ENCODE results near the gene UBL3. TPM values are rescaled to one million over a fixed set of nuclear protein-coding genes. Genes with fewer than 3 reads are reported as not detected.

The UBL3 gene
- total RNA-seq, 1 experiment from 2014 or later: 19.0 TPM

GRCh38 chr13:29740961-29741360, 109.5 kb downstream of the UBL3 start:
- no peak overlapping the region for H2AK5ac ChIP-seq (ENCODE audit: insufficient read length, low read length)
- H3K9ac ChIP-seq (ENCODE audit: extremely low read depth, insufficient read length, low read length): no peak overlapping the region
- no peak overlapping the region for H3T11ph ChIP-seq (ENCODE audit: low read length)
- H4K91ac ChIP-seq (ENCODE audit: insufficient read length, low read depth, low read length): no peak overlapping the region
- H4K5ac ChIP-seq (ENCODE audit: insufficient read length, low read depth, low read length): no peak overlapping the region
- no peak overlapping the region for H2BK15ac ChIP-seq (ENCODE audit: low read depth, low read length)
- Mint-ChIP-seq H3K27ac (no peak overlapping the region), H3K4me3 (no peak overlapping the region), H3K27me3 (ENCODE audit: low read depth) (peaks cover 2% of the 10 kb centered on the region), H3K9me3 (no peaks in the 10 kb centered on the region), H3K4me1 (peaks cover 0 to 4% of the 10 kb centered on the region in 2 experiments; a peak in 1 of 4 replicates), H3K36me3 (ENCODE audit: insufficient read depth in 1 of 3, low read depth in 3 of 3) (no peaks in the 10 kb centered on the region)
- no peak overlapping the region for H2BK5ac ChIP-seq (ENCODE audit: insufficient read length, low read length)
- no peak overlapping the region for H4K8ac ChIP-seq (replicated peaks; ENCODE audit: insufficient read length, low read depth, low read length)
- no peak overlapping the region for H2BK20ac ChIP-seq (ENCODE audit: low read depth, low read length, poor library complexity, severe bottlenecking)
- H3K18ac ChIP-seq (ENCODE audit: insufficient read length, low read depth, low read length): no peak overlapping the region
- H4K20me1 ChIP-seq (ENCODE audit: control insufficient read depth, insufficient read depth, insufficient read length): no peaks in the 10 kb centered on the region
- no peak overlapping the region for H2BK120ac ChIP-seq (ENCODE audit: low read depth, low read length, poor library complexity, severe bottlenecking)
- H3K27me3 ChIP-seq (ENCODE audit: insufficient read depth, low read length): no peaks in the 10 kb centered on the region
- H3K23me2 ChIP-seq (ENCODE audit: insufficient read length, low read depth, low read length, poor library complexity, severe bottlenecking): no peaks in the 10 kb centered on the region
- no peak overlapping the region for H3K27ac ChIP-seq (ENCODE audit: insufficient read length, low read depth, low read length)
- no peak overlapping the region for H2BK12ac ChIP-seq (ENCODE audit: insufficient read length, low read depth, low read length)
- H3K79me2 ChIP-seq (ENCODE audit: insufficient read depth, low read length): no peaks in the 10 kb centered on the region
- H3K23ac ChIP-seq (ENCODE audit: insufficient read length, low read depth, low read length): no peak overlapping the region
- H2AFZ ChIP-seq (ENCODE audit: low read length): no peak overlapping the region
- no peak for TF ChIP-seq CTCF (conservative IDR thresholded peaks at IDR 0.05)
- H3K4me1 ChIP-seq (ENCODE audit: insufficient read depth, low read length): no peaks in the 10 kb centered on the region
- no peak overlapping the region for H3K14ac ChIP-seq (ENCODE audit: insufficient read depth, low read length)
- no peak overlapping the region for H3K4me2 ChIP-seq (ENCODE audit: insufficient read depth, insufficient read length, low read length)
- DNase-seq: no peak
- no peak overlapping the region for H3K4ac ChIP-seq (ENCODE audit: low read depth, low read length)
- WGBS (ENCODE audit: extremely low coverage, insufficient read length, low lambda C conversion rate): no CpG with 5 or more reads among the region's 3 CpGs
- no peaks in the 10 kb centered on the region for H3K9me3 ChIP-seq (ENCODE audit: control insufficient read depth, low read depth, low read length)
- H3K56ac ChIP-seq (ENCODE audit: insufficient read length, low read depth, low read length): no peak overlapping the region
- H3K79me1 ChIP-seq (ENCODE audit: insufficient read depth, low read depth, low read length, poor library complexity, severe bottlenecking): no peaks in the 10 kb centered on the region
